Hepatocyte (in vitro differentiated cells): Measurements from ENCODE around the gene MYO1F.

Experiments
- EZH2 ChIP-seq: fragments of 200-600 bp; sonication (generic); IDR thresholded peaks from 2 replicates; pipeline ENCODE4 v1.6.1; 2016; ENCODE audit warnings: antibody characterized with exemption, mild to moderate bottlenecking, borderline replicate concordance
- TF ChIP-seq, protein P1 (sequence below): fragments of 200-600 bp; sonication (generic); IDR thresholded peaks from 2 replicates; pipeline ENCODE4 v1.5.1; 2016; ENCODE audit warnings: antibody characterized with exemption, mild to moderate bottlenecking; ENCODE audit not compliant: poor library complexity

DNA sequence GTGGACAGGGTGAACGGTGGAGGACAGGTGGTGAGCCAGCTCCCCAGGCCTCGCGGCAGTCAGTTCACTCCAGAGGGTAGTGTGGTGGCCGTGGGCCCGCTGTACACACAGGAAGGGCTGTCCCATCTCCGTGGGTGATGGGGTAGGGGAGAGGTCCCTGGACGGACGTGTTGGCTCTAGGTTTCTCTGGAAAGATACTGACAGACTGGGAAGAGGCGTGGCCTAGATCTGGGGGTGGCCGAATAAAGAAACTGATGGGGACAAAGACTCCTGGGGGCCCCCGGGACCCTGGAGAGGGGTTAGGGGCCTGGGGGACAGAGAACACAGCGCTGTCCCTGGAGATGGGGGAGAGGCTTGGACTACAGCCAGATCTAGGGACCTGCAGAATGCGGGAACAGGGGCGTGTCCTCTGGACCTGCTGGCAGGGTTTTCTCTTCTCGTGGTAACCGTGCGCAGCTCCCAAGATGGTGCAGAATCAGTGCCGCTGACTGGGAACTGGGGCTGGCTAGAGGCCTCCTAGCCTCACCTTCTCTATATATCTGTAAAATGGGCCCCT lies 70.8 kb downstream of the MYO1F start:
- TF ChIP-seq, protein P1, sequence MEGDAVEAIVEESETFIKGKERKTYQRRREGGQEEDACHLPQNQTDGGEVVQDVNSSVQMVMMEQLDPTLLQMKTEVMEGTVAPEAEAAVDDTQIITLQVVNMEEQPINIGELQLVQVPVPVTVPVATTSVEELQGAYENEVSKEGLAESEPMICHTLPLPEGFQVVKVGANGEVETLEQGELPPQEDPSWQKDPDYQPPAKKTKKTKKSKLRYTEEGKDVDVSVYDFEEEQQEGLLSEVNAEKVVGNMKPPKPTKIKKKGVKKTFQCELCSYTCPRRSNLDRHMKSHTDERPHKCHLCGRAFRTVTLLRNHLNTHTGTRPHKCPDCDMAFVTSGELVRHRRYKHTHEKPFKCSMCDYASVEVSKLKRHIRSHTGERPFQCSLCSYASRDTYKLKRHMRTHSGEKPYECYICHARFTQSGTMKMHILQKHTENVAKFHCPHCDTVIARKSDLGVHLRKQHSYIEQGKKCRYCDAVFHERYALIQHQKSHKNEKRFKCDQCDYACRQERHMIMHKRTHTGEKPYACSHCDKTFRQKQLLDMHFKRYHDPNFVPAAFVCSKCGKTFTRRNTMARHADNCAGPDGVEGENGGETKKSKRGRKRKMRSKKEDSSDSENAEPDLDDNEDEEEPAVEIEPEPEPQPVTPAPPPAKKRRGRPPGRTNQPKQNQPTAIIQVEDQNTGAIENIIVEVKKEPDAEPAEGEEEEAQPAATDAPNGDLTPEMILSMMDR, result peak; percentile 1
- TF ChIP-seq EZH2, result no peak
